H1 (cell line): ENCODE measurements around the gene UNC13C. TPM values are rescaled to one million over a fixed set of nuclear protein-coding genes. Genes with fewer than 3 reads are reported as not detected.

ENCODE experiments used
- CTCF ChIA-PET: fragments of 300-600 bp; sonication (Branson Sonifier 250); formaldehyde crosslinking; loops from one replicate; lab custom pipeline; 2021; ENCODE audit not compliant: partially characterized antibody; lab: Charles Lee
- POLR2A ChIA-PET: fragments of 300-600 bp; sonication (Branson Sonifier 250); formaldehyde crosslinking; loops from one replicate; lab custom pipeline; 2021; ENCODE audit warnings: inconsistent platforms; ENCODE audit not compliant: partially characterized antibody; lab: Charles Lee
- DNase-seq, 2 experiments: peaks; one replicate each; pipeline versions ENCODE4 v3.0.0 to v3.0.0-alpha.2; 2010 to 2022; ENCODE audit warnings: low spot score in 2 of 2, low read depth in 1 of 2, mixed read lengths in 1 of 2
- FAIRE-seq: peaks from 2 replicates; lab custom pipeline; 2011; peaks lifted over from hg19 to GRCh38; lab: Jason Lieb, UNC
- H2AFZ ChIP-seq: 2 replicates; pipeline ENCODE4 v1.8.1; 2012; ENCODE audit warnings: low read length, inconsistent platforms
- H2AK5ac ChIP-seq: 2 replicates; pipeline ENCODE4 v1.6.1; 2013; ENCODE audit warnings: low read depth, low read length
- H2BK120ac ChIP-seq: replicated peaks from 2 replicates; pipeline ENCODE3; 2013; ENCODE audit warnings: low read depth, low read length, inconsistent platforms
- H2BK12ac ChIP-seq: 2 replicates; pipeline ENCODE4 v1.6.1; 2013; ENCODE audit warnings: low read depth, low read length
- H2BK15ac ChIP-seq: 2 replicates; pipeline ENCODE4 v1.6.1; 2013; ENCODE audit warnings: low read length
- H2BK20ac ChIP-seq: 2 replicates; pipeline ENCODE4 v1.6.1; 2013; ENCODE audit warnings: low read length
- H2BK5ac ChIP-seq: 2 replicates; pipeline ENCODE4 v1.6.1; 2013; ENCODE audit warnings: low read depth, low read length
- H3K14ac ChIP-seq: 2 replicates; pipeline ENCODE4 v1.6.1; 2013; ENCODE audit warnings: inconsistent platforms; ENCODE audit not compliant: insufficient read length
- H3K18ac ChIP-seq: 2 replicates; pipeline ENCODE4 v1.6.1; 2013; ENCODE audit warnings: low read length; ENCODE audit errors: extremely low read depth
- H3K23ac ChIP-seq: 2 replicates; pipeline ENCODE4 v1.6.1; 2013; ENCODE audit warnings: inconsistent platforms; ENCODE audit not compliant: insufficient read length
- H3K23me2 ChIP-seq: 2 replicates; pipeline ENCODE4 v1.6.1; 2013; ENCODE audit warnings: low read depth, low read length
- H3K27ac ChIP-seq: 2 replicates; pipeline ENCODE4 v1.6.1; 2011; ENCODE audit warnings: low read depth, low read length, inconsistent platforms
- H3K27me3 ChIP-seq, 4 experiments: replicated peaks in 1 of 4; 1 replicate in 1 of 4; 2 replicates in 3 of 4; pipeline versions ENCODE4 v1.6.1 to v1.8.1; 2011 to 2013; ENCODE audit warnings: low read length in 3 of 4, mild to moderate bottlenecking in 3 of 4, inconsistent platforms in 2 of 4, mixed read lengths in 2 of 4, moderate library complexity in 1 of 4; ENCODE audit not compliant: control insufficient read depth in 3 of 4, insufficient read depth in 3 of 4; ENCODE audit errors: extremely low read depth in 1 of 4
- H3K36me3 ChIP-seq, 4 experiments: 2 replicates each; pipeline versions ENCODE4 v1.6.1 to v1.8.1; 2011 to 2013; ENCODE audit warnings: mild to moderate bottlenecking in 4 of 4, low read length in 3 of 4, moderate library complexity in 2 of 4, control low read depth in 1 of 4, inconsistent platforms in 1 of 4; ENCODE audit not compliant: insufficient read depth in 4 of 4, control insufficient read depth in 2 of 4
- H3K4ac ChIP-seq: replicated peaks from 2 replicates; pipeline ENCODE3; 2013; ENCODE audit warnings: low read length, low read depth, mixed read lengths, inconsistent platforms; ENCODE audit not compliant: insufficient read length
- H3K4me1 ChIP-seq, 4 experiments: replicated peaks in 1 of 4; 1 replicate in 1 of 4; 2 replicates in 3 of 4; pipeline versions ENCODE4 v1.6.1 to v1.8.1; 2011 to 2013; ENCODE audit warnings: low read length in 3 of 4, inconsistent platforms in 2 of 4, mixed read lengths in 1 of 4; ENCODE audit not compliant: insufficient read depth in 4 of 4, control insufficient read depth in 3 of 4
- H3K4me2 ChIP-seq, 2 experiments: 2 replicates each; pipeline versions ENCODE4 v1.6.1 to v1.8.1; 2011 to 2013; ENCODE audit warnings: low read depth in 2 of 2, low read length in 2 of 2, control low read depth in 1 of 2, inconsistent platforms in 1 of 2, mild to moderate bottlenecking in 1 of 2; ENCODE audit not compliant: insufficient read depth in 1 of 2
- H3K4me3 ChIP-seq, 4 experiments: fragments of 200-600, 300-600 bp in 1 of 4; sonication (generic), shearing (Covaris generic), sonication (Bioruptor Twin) in 1 of 4; 2 replicates each; pipeline versions ENCODE4 v1.5.1 to v1.8.1; 2011 to 2016; ENCODE audit warnings: low read length in 4 of 4, low read depth in 3 of 4, control low read depth in 2 of 4, inconsistent platforms in 2 of 4, mild to moderate bottlenecking in 2 of 4, mixed read lengths in 1 of 4, moderate library complexity in 1 of 4; ENCODE audit not compliant: insufficient read depth in 2 of 4; ENCODE audit errors: extremely low read depth in 1 of 4
- H3K56ac ChIP-seq: replicated peaks from 2 replicates; pipeline ENCODE3; 2013; ENCODE audit warnings: low read depth, mild to moderate bottlenecking, mixed read lengths, low read length, inconsistent platforms; ENCODE audit not compliant: insufficient read length
- H3K79me1 ChIP-seq: 2 replicates; pipeline ENCODE4 v1.6.1; 2013; ENCODE audit warnings: low read depth, low read length, control low read depth
- H3K79me2 ChIP-seq, 2 experiments: 2 replicates each; pipeline versions ENCODE4 v1.6.1 to v1.8.1; 2012 to 2013; ENCODE audit warnings: low read length in 2 of 2, mild to moderate bottlenecking in 2 of 2, inconsistent platforms in 1 of 2; ENCODE audit not compliant: insufficient read depth in 2 of 2, control insufficient read depth in 1 of 2
- H3K9ac ChIP-seq, 4 experiments: replicated peaks in 1 of 4; 1 replicate in 1 of 4; 2 replicates in 3 of 4; pipeline versions ENCODE4 v1.6.1 to v1.8.1; 2011 to 2013; ENCODE audit warnings: low read depth in 3 of 4, low read length in 3 of 4, control low read depth in 2 of 4, mild to moderate bottlenecking in 2 of 4, moderate library complexity in 2 of 4, inconsistent platforms in 1 of 4; ENCODE audit errors: extremely low read depth in 1 of 4
- H3K9me3 ChIP-seq, 2 experiments: 2 replicates each; pipeline versions ENCODE4 v1.6.1 to v1.8.1; 2012 to 2013; ENCODE audit warnings: mild to moderate bottlenecking in 2 of 2, moderate library complexity in 2 of 2, control low read depth in 1 of 2, inconsistent platforms in 1 of 2, low read depth in 1 of 2, low read length in 1 of 2, mixed read lengths in 1 of 2; ENCODE audit not compliant: insufficient read depth in 2 of 2
- H4K20me1 ChIP-seq, 2 experiments: replicated peaks in 1 of 2; 2 replicates each; pipeline versions ENCODE3 to v1.8.1; 2011 to 2013; ENCODE audit warnings: inconsistent platforms in 2 of 2, low read length in 2 of 2, mild to moderate bottlenecking in 1 of 2; ENCODE audit not compliant: insufficient read depth in 2 of 2, control insufficient read depth in 1 of 2
- H4K5ac ChIP-seq: 2 replicates; pipeline ENCODE4 v1.6.1; 2013; ENCODE audit warnings: low read length, low read depth, mixed read lengths, inconsistent platforms; ENCODE audit not compliant: insufficient read length
- H4K8ac ChIP-seq: 2 replicates; pipeline ENCODE4 v1.8.0; 2013; ENCODE audit warnings: mild to moderate bottlenecking, moderate library complexity, low read length, inconsistent platforms; ENCODE audit not compliant: insufficient read depth; ENCODE audit errors: extremely low read depth
- H4K91ac ChIP-seq: replicated peaks from 2 replicates; pipeline ENCODE3; 2013; ENCODE audit warnings: low read length, mixed read lengths, inconsistent platforms; ENCODE audit not compliant: insufficient read length
- CHD2 ChIP-seq: IDR thresholded peaks from 2 replicates; pipeline ENCODE4 v1.6.1; 2012; ENCODE audit warnings: low read length, improper control_type of control experiment
- CREB1 ChIP-seq: IDR thresholded peaks from 2 replicates; pipeline ENCODE4 v1.6.1; 2012; ENCODE audit warnings: inconsistent platforms
- EGR1 ChIP-seq: IDR thresholded peaks from 2 replicates; pipeline ENCODE4 v1.6.1; 2011; ENCODE audit warnings: low read depth, low read length, borderline replicate concordance
- KDM4A ChIP-seq: IDR thresholded peaks from one replicate; pipeline ENCODE4 v1.7.1; 2012; ENCODE audit warnings: low read depth, mild to moderate bottlenecking, moderate library complexity, low read length, inconsistent platforms; ENCODE audit not compliant: severe bottlenecking
- MAFK ChIP-seq: IDR thresholded peaks from 2 replicates; pipeline ENCODE4 v1.6.1; 2012; ENCODE audit warnings: low read depth, mild to moderate bottlenecking, improper control_type of control experiment, low read length
- MAX ChIP-seq: IDR thresholded peaks from 2 replicates; pipeline ENCODE4 v1.6.1; 2012; ENCODE audit warnings: inconsistent platforms
- POLR2AphosphoS5 ChIP-seq: IDR thresholded peaks from 2 replicates; pipeline ENCODE4 v1.6.1; 2011; ENCODE audit warnings: low read depth, low read length
- TAF7 ChIP-seq: optimal IDR thresholded peaks from 2 replicates; pipeline ENCODE3; 2011; ENCODE audit warnings: low read depth, mild to moderate bottlenecking, inconsistent platforms, low read length, moderate library complexity, borderline replicate concordance
- USF2 ChIP-seq: IDR thresholded peaks from 2 replicates; pipeline ENCODE4 v1.6.1; 2011; ENCODE audit warnings: low read length, improper control_type of control experiment
- WGBS, 2 experiments: shearing (Covaris generic) in 1 of 2; methylation state at CpG; one replicate each; pipeline versions ENCODE4 v1.1.6 to v1.1.7; 2013 to 2015; ENCODE audit warnings: low lambda C conversion rate in 2 of 2, mixed read lengths in 2 of 2, inconsistent platforms in 1 of 2, low coverage in 1 of 2, missing lambda C conversion rate in 1 of 2; ENCODE audit not compliant: insufficient replicate concordance in 2 of 2, insufficient coverage in 1 of 2, insufficient read length in 1 of 2; ENCODE audit errors: extremely low coverage in 1 of 2, missing lambda C conversion rate in 1 of 2; 5-methylcytosine and 5-hydroxymethylcytosine counted together
- long read RNA-seq, 2 experiments: library from RNA in 1 of 2; library from capped mRNA in 1 of 2; stranded (forward); transcript quantifications; one replicate each; pipeline ENCODE4 v2.0.0, GENCODE V29; 2021; ENCODE audit warnings: inconsistent platforms in 1 of 2
- polyA minus RNA-seq, 3 experiments: library from RNA; depleted of rRNA, polyadenylated mRNA; stranded (reverse); fragments of >200 nt; gene quantifications; 1 replicate in 2 of 3; 2 replicates in 1 of 3; pipeline ENCODE4 v1.2.3, GENCODE V29; 2011
- polyA plus RNA-seq, 7 experiments: library from polyadenylated mRNA; depleted of rRNA in 3 of 7; stranded (reverse) in 5 of 7; unstranded in 2 of 7; fragments of >200 nt in 5 of 7; fragments of 200-250 nt in 2 of 7; gene quantifications; 1 replicate in 5 of 7; 2 replicates in 1 of 7; 4 replicates in 1 of 7; pipeline versions ENCODE4 v1.2.1 to v1.2.3, GENCODE V29; 2011 to 2013; ENCODE audit warnings: missing spikeins in 2 of 7, mixed read lengths in 2 of 7
- total RNA-seq: library from RNA; stranded (reverse); fragmentation: NEBNext Ultra II Directional; extraction: Animal tissue kit (Norgen Biotek cat#: 25700); gene quantifications from 2 replicates; pipeline ENCODE4 v1.2.1, GENCODE V29; 2021

Gene UNC13C
- total RNA-seq (0.13 and 0.42 TPM in 2 replicates), polyA plus RNA-seq (2011; rRNA removed) (0.02 TPM in 1 of 2 replicates, not detected in the other), polyA minus RNA-seq (2011; rRNA and poly(A)+ RNA removed) (0.22 and 0.54 TPM in 2 replicates)
- 0.05 TPM for polyA plus RNA-seq (2011; cell fraction: cytosol; rRNA removed)
- not detected for polyA plus RNA-seq (2011; cell fraction: nucleus; rRNA removed)
- 0.07 to 0.14 TPM in 2 of 4 replicates, not detected in the others for polyA plus RNA-seq (2012, experiment 1 of 2)
- not detected for polyA plus RNA-seq (2012, experiment 2 of 2)
- 0.08 TPM for polyA plus RNA-seq (2013, experiment 1 of 2)
- 0.22 TPM for polyA plus RNA-seq (2013, experiment 2 of 2)
- polyA minus RNA-seq (2011; cell fraction: cytosol; rRNA and poly(A)+ RNA removed): not detected
- polyA minus RNA-seq (2011; cell fraction: nucleus; rRNA and poly(A)+ RNA removed): 0.30 TPM
- long read RNA-seq, experiment 1, partial matches to known transcripts: 1 of 1 reads
- long read RNA-seq, experiment 1, other reads (novel, unspliced or antisense): 0 of 1 reads
- long read RNA-seq, experiment 2: 0 reads

DNA sequence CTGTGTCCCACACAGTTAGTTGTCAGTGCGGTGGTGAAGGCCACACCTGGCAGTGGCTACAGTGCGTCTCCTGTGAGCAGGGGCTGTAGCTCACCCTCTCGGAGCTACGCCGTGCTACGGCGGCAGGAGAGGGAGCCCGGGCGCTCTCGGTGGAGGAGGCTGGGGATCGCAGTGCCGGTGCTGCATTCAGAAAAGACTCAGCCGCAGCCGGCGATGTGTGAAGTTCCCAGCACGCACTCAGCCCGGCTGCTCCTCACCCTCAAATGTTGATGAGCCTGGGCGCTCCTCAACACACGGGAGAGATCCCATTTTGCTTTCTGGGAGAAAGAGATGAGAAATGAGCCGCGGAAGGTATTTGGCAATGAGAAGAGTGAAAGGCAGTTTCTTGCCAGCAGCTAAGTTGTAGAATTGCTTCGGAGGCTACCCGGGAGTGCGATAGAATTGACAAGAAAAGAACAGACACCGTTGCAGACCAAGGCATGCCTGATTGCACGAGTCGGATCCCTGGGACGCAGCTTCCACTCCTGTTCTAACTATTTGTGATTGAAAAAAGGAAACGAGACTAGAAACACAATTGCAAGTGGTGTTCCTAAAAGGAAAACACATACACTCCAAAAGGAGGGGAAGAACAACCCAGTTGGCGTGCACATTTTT is at the start of gene UNC13C:
Gene UNC13C (plus strand): TSS at position 189 of the 654 bp plus-strand sequence. CDS start 34,463 bp downstream, outside the sequence.
- CTCF ChIA-PET: interaction anchor here (0.6 to 2.3 kb wide), 10 partner anchors 15 to 1191 kb away, joined by 3 to 9 read pairs (median 3); no protein-coding TSS in a partner anchor
- peak within 1 kb of the TSS; percentile 19; the same call in 1 of the 2 replicates for H4K8ac ChIP-seq
- H3K27ac ChIP-seq: no peak within 1 kb of the TSS
- no peak within 1 kb of the TSS for H2BK120ac ChIP-seq
- H3K79me1 ChIP-seq: no peaks in the 10 kb centered on the region
- 36% methylated on average over 30 of the region's 30 CpGs; no CpG with 5 or more reads in 1 of the 2 experiments for WGBS, 2 experiments
- no peak within 1 kb of the TSS for H4K5ac ChIP-seq
- H3K4me1 ChIP-seq: no peaks in the 10 kb centered on the region; a peak in 1 of 7 replicates
- H2BK5ac ChIP-seq: no peak within 1 kb of the TSS
- H3K14ac ChIP-seq: no peak within 1 kb of the TSS
- H3K4ac ChIP-seq: no peak within 1 kb of the TSS
- no peak within 1 kb of the TSS for H4K91ac ChIP-seq
- peak within 1 kb of the TSS; percentile 10 to 48 (median 27); a peak in 6 of 8 replicates for H3K4me3 ChIP-seq
- FAIRE-seq: no peak
- peak within 1 kb of the TSS; percentile 47; the same call in 1 of the 2 replicates for H2AFZ ChIP-seq
- peak; percentile 46 to 73 for DNase-seq
- peaks cover 0 to 15% of the 10 kb centered on the region in 2 experiments; a peak in 2 of 4 replicates for H3K9me3 ChIP-seq
- H3K36me3 ChIP-seq: no peaks in the 10 kb centered on the region
- no peak within 1 kb of the TSS for H2BK20ac ChIP-seq
- no peak within 1 kb of the TSS for H2BK12ac ChIP-seq
- H2BK15ac ChIP-seq: no peak within 1 kb of the TSS
- no peak within 1 kb of the TSS for H3K56ac ChIP-seq
- peaks cover 0 to 11% (median 3%) of the 10 kb centered on the region in 4 experiments; a peak in 3 of 7 replicates for H3K27me3 ChIP-seq
- no peak within 1 kb of the TSS for H2AK5ac ChIP-seq
- H3K4me2 ChIP-seq: peak within 1 kb of the TSS; percentile 65 to 93
- H3K79me2 ChIP-seq: no peaks in the 10 kb centered on the region
- H3K18ac ChIP-seq: no peak within 1 kb of the TSS
- H3K23me2 ChIP-seq: no peaks in the 10 kb centered on the region
- H3K9ac ChIP-seq: peak within 1 kb of the TSS in 1 of 4 experiments; percentile 42; a peak in 1 of 7 replicates
- POLR2A ChIA-PET: interaction anchor here (1.3 kb wide), 1 partner anchor 1185 kb away, joined by 3 read pairs; no protein-coding TSS in a partner anchor
- H3K23ac ChIP-seq: no peak within 1 kb of the TSS
- H4K20me1 ChIP-seq: no peaks in the 10 kb centered on the region
- no peak for TF ChIP-seq KDM4A
- no peak for TF ChIP-seq MAFK
- TF ChIP-seq POLR2AphosphoS5: no peak
- TF ChIP-seq CREB1: no peak
- TF ChIP-seq TAF7: no peak
- TF ChIP-seq EGR1: no peak
- 0 out of 2 replicates have a peak, but pooled peaks have one; percentile 49 for TF ChIP-seq MAX
- TF ChIP-seq USF2: no peak
- no peak for TF ChIP-seq CHD2
